HEK293 (cell line): Measurements from ENCODE around the gene SETD1B.
A peak's percentile ranks its signal among the peaks of the same experiment; 100 is the strongest.

ENCODE experiments used
- EGR2 ChIP-seq: fragments of 450-650 bp; formaldehyde crosslinking; IDR thresholded peaks from 2 replicates; pipeline ENCODE4 v1.5.1; 2016; ENCODE audit warnings: low read depth, missing biosample characterization, missing genetic modification characterization
- HOXC10 ChIP-seq: sonication (generic); formaldehyde crosslinking; IDR thresholded peaks from 2 replicates; pipeline ENCODE4 v1.8.1; 2023; ENCODE audit warnings: mild to moderate bottlenecking, missing genetic modification reagents
- OVOL3 ChIP-seq: fragments of 450-650 bp; formaldehyde crosslinking; IDR thresholded peaks from 2 replicates; pipeline ENCODE4 v1.5.1; 2016; ENCODE audit warnings: missing biosample characterization, missing genetic modification characterization
- SALL2 ChIP-seq: fragments of 450-650 bp; formaldehyde crosslinking; IDR thresholded peaks from 2 replicates; pipeline ENCODE4 v1.5.0; 2017; ENCODE audit warnings: missing biosample characterization, mild to moderate bottlenecking, missing genetic modification characterization, borderline replicate concordance
- TCF7L2 ChIP-seq: IDR thresholded peaks from 2 replicates; pipeline ENCODE4 v1.6.1; 2011; ENCODE audit warnings: low read depth, mild to moderate bottlenecking, inconsistent platforms, low read length, moderate library complexity, borderline replicate concordance
- ZBTB17 ChIP-seq: fragments of 450-650 bp; formaldehyde crosslinking; IDR thresholded peaks from 2 replicates; pipeline ENCODE4 v1.5.1; 2016; ENCODE audit warnings: missing biosample characterization, missing genetic modification characterization
- ZBTB20 ChIP-seq: fragments of 450-650 bp; formaldehyde crosslinking; IDR thresholded peaks from 2 replicates; pipeline ENCODE4 v1.5.1; 2016; ENCODE audit warnings: missing biosample characterization, missing genetic modification characterization
- ZFHX2 ChIP-seq: fragments of 450-650 bp; formaldehyde crosslinking; conservative IDR thresholded peaks from 2 replicates; pipeline ENCODE4 v1.5.1; 2016; ENCODE audit warnings: missing biosample characterization, missing genetic modification characterization
- ZNF132 ChIP-seq: fragments of 450-650 bp; formaldehyde crosslinking; IDR thresholded peaks from 2 replicates; pipeline ENCODE4 v1.5.1; 2017; ENCODE audit warnings: missing biosample characterization, missing genetic modification characterization, borderline replicate concordance
- ZNF133 ChIP-seq: fragments of 450-650 bp; formaldehyde crosslinking; IDR thresholded peaks from 2 replicates; pipeline ENCODE4 v1.5.1; 2016; ENCODE audit warnings: missing biosample characterization, missing genetic modification characterization
- ZNF169 ChIP-seq: fragments of 450-650 bp; formaldehyde crosslinking; IDR thresholded peaks from 2 replicates; pipeline ENCODE4 v1.5.1; 2016; ENCODE audit warnings: missing biosample characterization, missing genetic modification characterization
- ZNF302 ChIP-seq: fragments of 450-650 bp; formaldehyde crosslinking; IDR thresholded peaks from 2 replicates; pipeline ENCODE4 v1.5.1; 2016; ENCODE audit warnings: missing biosample characterization, missing genetic modification characterization, low read depth
- ZNF324 ChIP-seq: fragments of 450-650 bp; formaldehyde crosslinking; IDR thresholded peaks from 2 replicates; pipeline ENCODE4 v1.5.1; 2016; ENCODE audit warnings: missing biosample characterization, missing genetic modification characterization
- ZNF560 ChIP-seq: fragments of 450-650 bp; formaldehyde crosslinking; IDR thresholded peaks from 2 replicates; pipeline ENCODE4 v1.5.1; 2017; ENCODE audit warnings: missing biosample characterization, missing genetic modification characterization, borderline replicate concordance
- ZNF600 ChIP-seq: fragments of 450-650 bp; formaldehyde crosslinking; IDR thresholded peaks from 2 replicates; pipeline ENCODE4 v1.5.1; 2016; ENCODE audit warnings: missing biosample characterization, missing genetic modification characterization
- ZNF623 ChIP-seq: fragments of 450-650 bp; formaldehyde crosslinking; IDR thresholded peaks from 2 replicates; pipeline ENCODE4 v1.5.1; 2016; ENCODE audit warnings: missing biosample characterization, missing genetic modification characterization
- ZNF654 ChIP-seq: fragments of 450-650 bp; formaldehyde crosslinking; IDR thresholded peaks from 2 replicates; pipeline ENCODE4 v1.5.1; 2016; ENCODE audit warnings: low read depth, missing biosample characterization, missing genetic modification characterization
- ZNF660 ChIP-seq: fragments of 450-650 bp; IDR thresholded peaks from 2 replicates; pipeline ENCODE4 v1.5.1; 2018; ENCODE audit warnings: missing biosample characterization, mild to moderate bottlenecking, missing genetic modification characterization
- ZNF76 ChIP-seq: fragments of 450-650 bp; formaldehyde crosslinking; IDR thresholded peaks from 2 replicates; pipeline ENCODE4; 2016; ENCODE audit warnings: low read depth, missing biosample characterization, missing genetic modification characterization, borderline replicate concordance
- ZNF776 ChIP-seq: fragments of 450-650 bp; formaldehyde crosslinking; IDR thresholded peaks from 2 replicates; pipeline ENCODE4 v1.5.0; 2017; ENCODE audit warnings: missing biosample characterization, missing genetic modification characterization, borderline replicate concordance
- ZSCAN30 ChIP-seq: fragments of 450-650 bp; IDR thresholded peaks from 2 replicates; pipeline ENCODE4 v1.5.1; 2018; ENCODE audit warnings: missing biosample characterization, mild to moderate bottlenecking, missing genetic modification characterization, moderate library complexity
- TF ChIP-seq, protein P1 (sequence below): fragments of 450-650 bp; formaldehyde crosslinking; IDR thresholded peaks from 2 replicates; pipeline ENCODE4 v1.5.1; 2016; ENCODE audit warnings: missing biosample characterization, missing genetic modification characterization
- TF ChIP-seq, protein P2 (sequence below): fragments of 450-650 bp; formaldehyde crosslinking; IDR thresholded peaks from 2 replicates; pipeline ENCODE4 v1.5.1; 2016; ENCODE audit warnings: missing biosample characterization, missing genetic modification characterization
- TF ChIP-seq, protein P3 (sequence below): fragments of 450-650 bp; formaldehyde crosslinking; IDR thresholded peaks from 2 replicates; pipeline ENCODE4 v1.5.1; 2016; ENCODE audit warnings: missing biosample characterization, missing genetic modification characterization, borderline replicate concordance
- TF ChIP-seq, protein P4 (sequence below): fragments of 450-650 bp; formaldehyde crosslinking; IDR thresholded peaks from 2 replicates; pipeline ENCODE4 v1.5.1; 2016; ENCODE audit warnings: missing biosample characterization, missing genetic modification characterization, borderline replicate concordance
- TF ChIP-seq, protein P5 (sequence below): fragments of 450-650 bp; formaldehyde crosslinking; IDR thresholded peaks from 2 replicates; pipeline ENCODE4 v1.5.1; 2017; ENCODE audit warnings: missing biosample characterization, missing genetic modification characterization
- TF ChIP-seq, protein P6 (sequence below): fragments of 450-650 bp; formaldehyde crosslinking; IDR thresholded peaks from 2 replicates; pipeline ENCODE4 v1.5.0; 2017; ENCODE audit warnings: missing biosample characterization, missing genetic modification characterization, borderline replicate concordance

The SETD1B gene

DNA sequence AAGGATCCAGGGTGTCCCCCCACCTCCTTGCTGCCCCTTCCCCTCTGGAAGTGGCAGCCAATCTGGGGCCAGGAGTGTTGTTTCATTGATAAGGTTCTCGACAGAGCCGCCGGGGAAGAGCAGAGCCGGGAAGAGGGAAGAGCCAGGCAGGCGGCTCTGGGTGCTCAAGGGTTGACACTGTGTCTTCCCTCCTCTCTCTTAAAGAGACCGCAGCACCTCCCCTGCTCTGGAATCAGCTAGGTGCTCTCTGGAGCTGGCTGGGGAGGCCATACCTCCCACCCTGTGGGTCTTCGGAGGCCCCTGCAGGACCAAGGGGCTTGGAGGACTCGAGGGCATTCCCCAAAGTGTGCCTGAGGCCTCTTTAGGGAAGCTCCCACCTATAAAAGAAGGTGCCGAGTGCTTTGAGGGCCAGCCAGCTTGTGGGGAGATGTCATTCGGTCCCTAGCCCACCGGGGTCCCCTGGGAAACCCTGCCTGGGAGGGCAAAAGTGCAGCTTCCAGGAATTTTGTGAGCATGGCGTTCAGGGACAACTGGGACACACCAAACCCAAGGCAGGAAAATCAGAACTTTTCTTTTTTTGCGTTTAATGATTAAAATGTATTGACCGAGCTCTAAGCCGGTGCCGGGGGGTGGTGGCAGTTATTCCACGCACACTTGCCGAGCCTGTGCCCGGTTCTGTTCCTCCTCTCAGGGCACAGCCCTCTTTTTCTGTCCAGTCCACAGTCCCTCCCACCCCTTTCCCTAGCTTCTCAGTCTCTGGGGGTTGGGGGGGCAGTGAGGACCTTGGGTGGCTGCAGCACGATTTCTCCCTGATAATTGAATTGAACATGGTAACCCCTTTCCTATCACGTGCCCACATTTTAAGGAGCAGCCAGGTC lies 3.0 kb downstream of the SETD1B start (continued):
- TF ChIP-seq ZNF660 (tag by site-specific recombination) (no peak), ZNF654 (tag by site-specific recombination) (no peak), ZNF169 (tag by site-specific recombination) (no peak), SALL2 (tag by site-specific recombination) (no peak), ZNF76 (no peak), ZNF133 (tag by site-specific recombination) (no peak), TCF7L2 (no peak), OVOL3 (tag by site-specific recombination) (no peak), ZNF302 (no peak), EGR2 (no peak), ZSCAN30 (tag by site-specific recombination) (no peak), ZBTB20 (tag by site-specific recombination) (peak; percentile 42; the same call in 1 of the 2 replicates), ZNF623 (tag by site-specific recombination) (no peak), HOXC10 (CRISPR knock-in tag) (no peak), ZNF132 (no peak), ZBTB17 (tag by site-specific recombination) (peak; percentile 57), ZFHX2 (tag by site-specific recombination) (no peak), ZNF324 (no peak), ZNF560 (tag by site-specific recombination) (no peak), ZNF776 (tag by site-specific recombination) (no peak), ZNF600 (0 out of 2 replicates have a peak, but pooled peaks have one; percentile 6)
- TF ChIP-seq, protein P1, sequence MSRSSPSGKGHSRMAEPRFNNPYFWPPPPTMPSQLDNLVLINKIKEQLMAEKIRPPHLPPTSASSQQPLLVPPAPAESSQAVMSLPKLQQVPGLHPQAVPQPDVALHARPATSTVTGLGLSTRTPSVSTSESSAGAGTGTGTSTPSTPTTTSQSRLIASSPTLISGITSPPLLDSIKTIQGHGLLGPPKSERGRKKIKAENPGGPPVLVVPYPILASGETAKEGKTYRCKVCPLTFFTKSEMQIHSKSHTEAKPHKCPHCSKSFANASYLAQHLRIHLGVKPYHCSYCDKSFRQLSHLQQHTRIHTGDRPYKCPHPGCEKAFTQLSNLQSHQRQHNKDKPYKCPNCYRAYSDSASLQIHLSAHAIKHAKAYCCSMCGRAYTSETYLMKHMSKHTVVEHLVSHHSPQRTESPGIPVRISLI (tag by site-specific recombination): no peak
- TF ChIP-seq, protein P2, sequence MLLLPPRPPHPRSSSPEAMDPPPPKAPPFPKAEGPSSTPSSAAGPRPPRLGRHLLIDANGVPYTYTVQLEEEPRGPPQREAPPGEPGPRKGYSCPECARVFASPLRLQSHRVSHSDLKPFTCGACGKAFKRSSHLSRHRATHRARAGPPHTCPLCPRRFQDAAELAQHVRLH (tag by site-specific recombination): no peak
- TF ChIP-seq, protein P3, sequence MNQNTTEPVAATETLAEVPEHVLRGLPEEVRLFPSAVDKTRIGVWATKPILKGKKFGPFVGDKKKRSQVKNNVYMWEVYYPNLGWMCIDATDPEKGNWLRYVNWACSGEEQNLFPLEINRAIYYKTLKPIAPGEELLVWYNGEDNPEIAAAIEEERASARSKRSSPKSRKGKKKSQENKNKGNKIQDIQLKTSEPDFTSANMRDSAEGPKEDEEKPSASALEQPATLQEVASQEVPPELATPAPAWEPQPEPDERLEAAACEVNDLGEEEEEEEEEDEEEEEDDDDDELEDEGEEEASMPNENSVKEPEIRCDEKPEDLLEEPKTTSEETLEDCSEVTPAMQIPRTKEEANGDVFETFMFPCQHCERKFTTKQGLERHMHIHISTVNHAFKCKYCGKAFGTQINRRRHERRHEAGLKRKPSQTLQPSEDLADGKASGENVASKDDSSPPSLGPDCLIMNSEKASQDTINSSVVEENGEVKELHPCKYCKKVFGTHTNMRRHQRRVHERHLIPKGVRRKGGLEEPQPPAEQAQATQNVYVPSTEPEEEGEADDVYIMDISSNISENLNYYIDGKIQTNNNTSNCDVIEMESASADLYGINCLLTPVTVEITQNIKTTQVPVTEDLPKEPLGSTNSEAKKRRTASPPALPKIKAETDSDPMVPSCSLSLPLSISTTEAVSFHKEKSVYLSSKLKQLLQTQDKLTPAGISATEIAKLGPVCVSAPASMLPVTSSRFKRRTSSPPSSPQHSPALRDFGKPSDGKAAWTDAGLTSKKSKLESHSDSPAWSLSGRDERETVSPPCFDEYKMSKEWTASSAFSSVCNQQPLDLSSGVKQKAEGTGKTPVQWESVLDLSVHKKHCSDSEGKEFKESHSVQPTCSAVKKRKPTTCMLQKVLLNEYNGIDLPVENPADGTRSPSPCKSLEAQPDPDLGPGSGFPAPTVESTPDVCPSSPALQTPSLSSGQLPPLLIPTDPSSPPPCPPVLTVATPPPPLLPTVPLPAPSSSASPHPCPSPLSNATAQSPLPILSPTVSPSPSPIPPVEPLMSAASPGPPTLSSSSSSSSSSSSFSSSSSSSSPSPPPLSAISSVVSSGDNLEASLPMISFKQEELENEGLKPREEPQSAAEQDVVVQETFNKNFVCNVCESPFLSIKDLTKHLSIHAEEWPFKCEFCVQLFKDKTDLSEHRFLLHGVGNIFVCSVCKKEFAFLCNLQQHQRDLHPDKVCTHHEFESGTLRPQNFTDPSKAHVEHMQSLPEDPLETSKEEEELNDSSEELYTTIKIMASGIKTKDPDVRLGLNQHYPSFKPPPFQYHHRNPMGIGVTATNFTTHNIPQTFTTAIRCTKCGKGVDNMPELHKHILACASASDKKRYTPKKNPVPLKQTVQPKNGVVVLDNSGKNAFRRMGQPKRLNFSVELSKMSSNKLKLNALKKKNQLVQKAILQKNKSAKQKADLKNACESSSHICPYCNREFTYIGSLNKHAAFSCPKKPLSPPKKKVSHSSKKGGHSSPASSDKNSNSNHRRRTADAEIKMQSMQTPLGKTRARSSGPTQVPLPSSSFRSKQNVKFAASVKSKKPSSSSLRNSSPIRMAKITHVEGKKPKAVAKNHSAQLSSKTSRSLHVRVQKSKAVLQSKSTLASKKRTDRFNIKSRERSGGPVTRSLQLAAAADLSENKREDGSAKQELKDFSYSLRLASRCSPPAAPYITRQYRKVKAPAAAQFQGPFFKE (tag by site-specific recombination): no peak
- TF ChIP-seq, protein P4, sequence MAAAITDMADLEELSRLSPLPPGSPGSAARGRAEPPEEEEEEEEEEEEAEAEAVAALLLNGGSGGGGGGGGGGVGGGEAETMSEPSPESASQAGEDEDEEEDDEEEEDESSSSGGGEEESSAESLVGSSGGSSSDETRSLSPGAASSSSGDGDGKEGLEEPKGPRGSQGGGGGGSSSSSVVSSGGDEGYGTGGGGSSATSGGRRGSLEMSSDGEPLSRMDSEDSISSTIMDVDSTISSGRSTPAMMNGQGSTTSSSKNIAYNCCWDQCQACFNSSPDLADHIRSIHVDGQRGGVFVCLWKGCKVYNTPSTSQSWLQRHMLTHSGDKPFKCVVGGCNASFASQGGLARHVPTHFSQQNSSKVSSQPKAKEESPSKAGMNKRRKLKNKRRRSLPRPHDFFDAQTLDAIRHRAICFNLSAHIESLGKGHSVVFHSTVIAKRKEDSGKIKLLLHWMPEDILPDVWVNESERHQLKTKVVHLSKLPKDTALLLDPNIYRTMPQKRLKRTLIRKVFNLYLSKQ (tag by site-specific recombination): no peak
- TF ChIP-seq, protein P5, sequence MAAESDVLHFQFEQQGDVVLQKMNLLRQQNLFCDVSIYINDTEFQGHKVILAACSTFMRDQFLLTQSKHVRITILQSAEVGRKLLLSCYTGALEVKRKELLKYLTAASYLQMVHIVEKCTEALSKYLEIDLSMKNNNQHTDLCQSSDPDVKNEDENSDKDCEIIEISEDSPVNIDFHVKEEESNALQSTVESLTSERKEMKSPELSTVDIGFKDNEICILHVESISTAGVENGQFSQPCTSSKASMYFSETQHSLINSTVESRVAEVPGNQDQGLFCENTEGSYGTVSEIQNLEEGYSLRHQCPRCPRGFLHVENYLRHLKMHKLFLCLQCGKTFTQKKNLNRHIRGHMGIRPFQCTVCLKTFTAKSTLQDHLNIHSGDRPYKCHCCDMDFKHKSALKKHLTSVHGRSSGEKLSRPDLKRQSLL (tag by site-specific recombination): peak; percentile 80; the same call in 1 of the 2 replicates
- TF ChIP-seq, protein P6, sequence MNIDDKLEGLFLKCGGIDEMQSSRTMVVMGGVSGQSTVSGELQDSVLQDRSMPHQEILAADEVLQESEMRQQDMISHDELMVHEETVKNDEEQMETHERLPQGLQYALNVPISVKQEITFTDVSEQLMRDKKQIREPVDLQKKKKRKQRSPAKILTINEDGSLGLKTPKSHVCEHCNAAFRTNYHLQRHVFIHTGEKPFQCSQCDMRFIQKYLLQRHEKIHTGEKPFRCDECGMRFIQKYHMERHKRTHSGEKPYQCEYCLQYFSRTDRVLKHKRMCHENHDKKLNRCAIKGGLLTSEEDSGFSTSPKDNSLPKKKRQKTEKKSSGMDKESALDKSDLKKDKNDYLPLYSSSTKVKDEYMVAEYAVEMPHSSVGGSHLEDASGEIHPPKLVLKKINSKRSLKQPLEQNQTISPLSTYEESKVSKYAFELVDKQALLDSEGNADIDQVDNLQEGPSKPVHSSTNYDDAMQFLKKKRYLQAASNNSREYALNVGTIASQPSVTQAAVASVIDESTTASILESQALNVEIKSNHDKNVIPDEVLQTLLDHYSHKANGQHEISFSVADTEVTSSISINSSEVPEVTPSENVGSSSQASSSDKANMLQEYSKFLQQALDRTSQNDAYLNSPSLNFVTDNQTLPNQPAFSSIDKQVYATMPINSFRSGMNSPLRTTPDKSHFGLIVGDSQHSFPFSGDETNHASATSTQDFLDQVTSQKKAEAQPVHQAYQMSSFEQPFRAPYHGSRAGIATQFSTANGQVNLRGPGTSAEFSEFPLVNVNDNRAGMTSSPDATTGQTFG (tag by site-specific recombination): no peak
